ENCODE data around the gene CCNJL. TPM values are rescaled to one million over a fixed set of nuclear protein-coding genes. Genes with fewer than 3 reads are reported as not detected.

The CCNJL gene
- polyA plus RNA-seq, 2 of the 4 experiments (the other 2 are of a cell fraction): 7.4 to 16.2 TPM

DNA sequence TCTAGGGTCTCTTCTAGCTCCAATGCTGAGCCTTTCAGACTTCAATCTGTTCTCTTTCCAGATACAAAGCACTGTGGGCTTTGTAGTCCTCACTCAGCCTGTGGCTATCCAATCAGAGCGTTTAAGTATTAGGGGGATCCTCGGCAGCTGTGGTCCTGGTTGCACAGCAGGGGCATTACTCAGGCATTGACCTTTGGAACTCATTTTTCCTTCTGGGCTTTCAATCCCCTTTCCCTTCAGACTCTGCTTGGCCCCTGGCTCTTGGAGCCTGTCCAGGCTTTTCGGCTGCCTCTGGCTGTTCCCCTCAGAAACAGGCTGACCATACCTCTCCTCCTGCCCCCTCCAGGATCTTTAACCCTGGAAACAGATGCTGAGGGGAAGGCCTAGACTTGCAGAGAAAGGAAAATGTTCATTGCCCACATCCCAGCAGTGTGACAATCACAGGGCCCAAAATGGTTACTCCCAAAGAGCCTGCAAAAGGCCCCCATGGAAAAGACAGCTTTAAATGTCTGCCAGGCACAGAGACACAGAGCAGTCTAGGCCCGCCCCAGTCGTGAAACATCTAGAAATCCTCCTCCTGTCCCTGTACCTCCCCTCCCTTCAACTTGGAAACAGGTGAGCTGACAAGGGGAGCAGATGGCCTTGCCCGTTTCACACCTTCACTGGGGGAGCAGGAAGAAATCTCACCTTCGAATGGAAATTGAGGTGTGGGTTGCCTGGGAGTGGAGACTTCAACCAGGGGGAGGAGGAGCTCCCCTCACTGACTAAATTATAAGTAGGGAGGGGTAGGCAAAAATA is 44.4 kb upstream of the CCNJL start:
- ATAC-seq: no peak
- TF ChIP-seq HDAC2 (IDR thresholded peaks at IDR 0.05) (no peak), BHLHE40 (IDR thresholded peaks at IDR 0.05; ENCODE audit: low read depth, low read length) (no peak), CHD4 (IDR thresholded peaks at IDR 0.05; ENCODE audit: borderline replicate concordance) (no peak), EHMT2 (IDR thresholded peaks at IDR 0.05; ENCODE audit: low read depth) (no peak), EP300 (IDR thresholded peaks at IDR 0.05) (no peak), PHF8 (IDR thresholded peaks at IDR 0.05; ENCODE audit: borderline replicate concordance, low read depth) (no peak), BCL3 (IDR thresholded peaks at IDR 0.05) (no peak)
- TF ChIP-seq, protein P1, sequence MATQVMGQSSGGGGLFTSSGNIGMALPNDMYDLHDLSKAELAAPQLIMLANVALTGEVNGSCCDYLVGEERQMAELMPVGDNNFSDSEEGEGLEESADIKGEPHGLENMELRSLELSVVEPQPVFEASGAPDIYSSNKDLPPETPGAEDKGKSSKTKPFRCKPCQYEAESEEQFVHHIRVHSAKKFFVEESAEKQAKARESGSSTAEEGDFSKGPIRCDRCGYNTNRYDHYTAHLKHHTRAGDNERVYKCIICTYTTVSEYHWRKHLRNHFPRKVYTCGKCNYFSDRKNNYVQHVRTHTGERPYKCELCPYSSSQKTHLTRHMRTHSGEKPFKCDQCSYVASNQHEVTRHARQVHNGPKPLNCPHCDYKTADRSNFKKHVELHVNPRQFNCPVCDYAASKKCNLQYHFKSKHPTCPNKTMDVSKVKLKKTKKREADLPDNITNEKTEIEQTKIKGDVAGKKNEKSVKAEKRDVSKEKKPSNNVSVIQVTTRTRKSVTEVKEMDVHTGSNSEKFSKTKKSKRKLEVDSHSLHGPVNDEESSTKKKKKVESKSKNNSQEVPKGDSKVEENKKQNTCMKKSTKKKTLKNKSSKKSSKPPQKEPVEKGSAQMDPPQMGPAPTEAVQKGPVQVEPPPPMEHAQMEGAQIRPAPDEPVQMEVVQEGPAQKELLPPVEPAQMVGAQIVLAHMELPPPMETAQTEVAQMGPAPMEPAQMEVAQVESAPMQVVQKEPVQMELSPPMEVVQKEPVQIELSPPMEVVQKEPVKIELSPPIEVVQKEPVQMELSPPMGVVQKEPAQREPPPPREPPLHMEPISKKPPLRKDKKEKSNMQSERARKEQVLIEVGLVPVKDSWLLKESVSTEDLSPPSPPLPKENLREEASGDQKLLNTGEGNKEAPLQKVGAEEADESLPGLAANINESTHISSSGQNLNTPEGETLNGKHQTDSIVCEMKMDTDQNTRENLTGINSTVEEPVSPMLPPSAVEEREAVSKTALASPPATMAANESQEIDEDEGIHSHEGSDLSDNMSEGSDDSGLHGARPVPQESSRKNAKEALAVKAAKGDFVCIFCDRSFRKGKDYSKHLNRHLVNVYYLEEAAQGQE (IDR thresholded peaks at IDR 0.05): no peak
- TF ChIP-seq, protein P2, sequence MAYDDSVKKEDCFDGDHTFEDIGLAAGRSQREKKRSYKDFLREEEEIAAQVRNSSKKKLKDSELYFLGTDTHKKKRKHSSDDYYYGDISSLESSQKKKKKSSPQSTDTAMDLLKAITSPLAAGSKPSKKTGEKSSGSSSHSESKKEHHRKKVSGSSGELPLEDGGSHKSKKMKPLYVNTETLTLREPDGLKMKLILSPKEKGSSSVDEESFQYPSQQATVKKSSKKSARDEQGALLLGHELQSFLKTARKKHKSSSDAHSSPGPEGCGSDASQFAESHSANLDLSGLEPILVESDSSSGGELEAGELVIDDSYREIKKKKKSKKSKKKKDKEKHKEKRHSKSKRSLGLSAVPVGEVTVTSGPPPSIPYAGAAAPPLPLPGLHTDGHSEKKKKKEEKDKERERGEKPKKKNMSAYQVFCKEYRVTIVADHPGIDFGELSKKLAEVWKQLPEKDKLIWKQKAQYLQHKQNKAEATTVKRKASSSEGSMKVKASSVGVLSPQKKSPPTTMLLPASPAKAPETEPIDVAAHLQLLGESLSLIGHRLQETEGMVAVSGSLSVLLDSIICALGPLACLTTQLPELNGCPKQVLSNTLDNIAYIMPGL (CRISPR knock-in tag; IDR thresholded peaks at IDR 0.05; ENCODE audit: borderline replicate concordance): no peak
- TF ChIP-seq, protein P3, sequence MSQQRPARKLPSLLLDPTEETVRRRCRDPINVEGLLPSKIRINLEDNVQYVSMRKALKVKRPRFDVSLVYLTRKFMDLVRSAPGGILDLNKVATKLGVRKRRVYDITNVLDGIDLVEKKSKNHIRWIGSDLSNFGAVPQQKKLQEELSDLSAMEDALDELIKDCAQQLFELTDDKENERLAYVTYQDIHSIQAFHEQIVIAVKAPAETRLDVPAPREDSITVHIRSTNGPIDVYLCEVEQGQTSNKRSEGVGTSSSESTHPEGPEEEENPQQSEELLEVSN (IDR thresholded peaks at IDR 0.05; ENCODE audit: borderline replicate concordance, low read depth): no peak
- TF ChIP-seq, protein P4, sequence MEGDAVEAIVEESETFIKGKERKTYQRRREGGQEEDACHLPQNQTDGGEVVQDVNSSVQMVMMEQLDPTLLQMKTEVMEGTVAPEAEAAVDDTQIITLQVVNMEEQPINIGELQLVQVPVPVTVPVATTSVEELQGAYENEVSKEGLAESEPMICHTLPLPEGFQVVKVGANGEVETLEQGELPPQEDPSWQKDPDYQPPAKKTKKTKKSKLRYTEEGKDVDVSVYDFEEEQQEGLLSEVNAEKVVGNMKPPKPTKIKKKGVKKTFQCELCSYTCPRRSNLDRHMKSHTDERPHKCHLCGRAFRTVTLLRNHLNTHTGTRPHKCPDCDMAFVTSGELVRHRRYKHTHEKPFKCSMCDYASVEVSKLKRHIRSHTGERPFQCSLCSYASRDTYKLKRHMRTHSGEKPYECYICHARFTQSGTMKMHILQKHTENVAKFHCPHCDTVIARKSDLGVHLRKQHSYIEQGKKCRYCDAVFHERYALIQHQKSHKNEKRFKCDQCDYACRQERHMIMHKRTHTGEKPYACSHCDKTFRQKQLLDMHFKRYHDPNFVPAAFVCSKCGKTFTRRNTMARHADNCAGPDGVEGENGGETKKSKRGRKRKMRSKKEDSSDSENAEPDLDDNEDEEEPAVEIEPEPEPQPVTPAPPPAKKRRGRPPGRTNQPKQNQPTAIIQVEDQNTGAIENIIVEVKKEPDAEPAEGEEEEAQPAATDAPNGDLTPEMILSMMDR (IDR thresholded peaks at IDR 0.05): no peak
- FAIRE-seq: no peak
- H3K4me1 ChIP-seq: no peaks in the 10 kb centered on the region
- 71% methylated on average over 7 of the region's 7 CpGs for WGBS (ENCODE audit: missing lambda C conversion rate)
- H3K4me2 ChIP-seq: no peak overlapping the region
- no peak overlapping the region for H3K4me3 ChIP-seq
- ChIA-PET CTCF (interaction anchor here (0.6 to 3.1 kb wide), 7 partner anchors 11 to 1082 kb away, joined by 3 to 22 read pairs (median 4); no protein-coding TSS in a partner anchor), POLR2A (no interaction called here)
- no peak overlapping the region for H3K27ac ChIP-seq
- H3K9me3 ChIP-seq: no peaks in the 10 kb centered on the region
- DNase-seq (ENCODE audit: low read depth in 1 of 2, low spot score in 1 of 2): no peak

- 75% methylated on average over 12 of the region's 14 CpGs for WGBS (ENCODE audit: missing lambda C conversion rate)
- POLR2A ChIA-PET: no interaction called here
- no peak overlapping the region for H3K4me3 ChIP-seq
- FAIRE-seq (no peak), ATAC-seq (no peak), DNase-seq (ENCODE audit: low read depth in 1 of 2, low spot score in 1 of 2) (no peak)
- no peak overlapping the region for H3K4me2 ChIP-seq
- H3K27ac ChIP-seq: no peak overlapping the region
- no peaks in the 10 kb centered on the region for H3K4me1 ChIP-seq
- CTCF ChIA-PET: interaction anchor here (1.0 to 1.6 kb wide), 2 partner anchors 9 to 333 kb away, joined by 3 to 8 read pairs; no protein-coding TSS in a partner anchor
- no peaks in the 10 kb centered on the region for H3K9me3 ChIP-seq
- TF ChIP-seq RARB (CRISPR knock-in tag; IDR thresholded peaks at IDR 0.05) (no peak), KDM1A (IDR thresholded peaks at IDR 0.05; ENCODE audit: low read depth) (no peak), MAFK (IDR thresholded peaks at IDR 0.05; ENCODE audit: partially characterized antibody) (no peak), NFE2L2 (conservative IDR thresholded peaks at IDR 0.05; ENCODE audit: low read length) (no peak), JUN (IDR thresholded peaks at IDR 0.05) (no peak), EP300 (IDR thresholded peaks at IDR 0.05) (no peak), EHMT2 (IDR thresholded peaks at IDR 0.05; ENCODE audit: low read depth) (no peak), ELK1 (IDR thresholded peaks at IDR 0.05; ENCODE audit: low read depth, low read length) (no peak), BHLHE40 (IDR thresholded peaks at IDR 0.05; ENCODE audit: low read depth, low read length) (no peak), TFCP2L1 (CRISPR knock-in tag; IDR thresholded peaks at IDR 0.05) (no peak), NPAS2 (CRISPR knock-in tag; IDR thresholded peaks at IDR 0.05; ENCODE audit: borderline replicate concordance) (no peak), SREBF2 (IDR thresholded peaks at IDR 0.05) (no peak)
- TF ChIP-seq, protein P1 (IDR thresholded peaks at IDR 0.05): no peak
These were observed 42.3 kb upstream of the CCNJL start for GRCh38 chr5:160354666-160355065.

Data from A549 (cell line).